Activated naive CD4-positive, alpha-beta T cell treated with anti-CD3 and anti-CD28 coated beads, Interleukin-2, amount 10 ng/mL, durations not matched to agents 7 days and 5 days (primary cell): Measurements from ENCODE around the gene MTMR8.

Experiments used
- CTCF ChIA-PET: fragments of 350-600 bp; sonication (Branson Sonifier 250); formaldehyde crosslinking; loops from one replicate; lab custom pipeline; 2021; ENCODE audit warnings: antibody characterized with exemption; lab: Charles Lee
- DNase-seq: peaks from one replicate; pipeline ENCODE4 v3.0.0-alpha.2; 2020
- H3K27ac Mint-ChIP-seq: one replicate; pipeline ENCODE4 v1.8.0; 2021; ENCODE audit warnings: mild to moderate bottlenecking, moderate library complexity, mixed read lengths
- H3K27me3 Mint-ChIP-seq: one replicate; pipeline ENCODE4 v1.8.0; 2021; ENCODE audit warnings: mild to moderate bottlenecking, mixed read lengths
- H3K36me3 Mint-ChIP-seq: one replicate; pipeline ENCODE4 v1.8.0; 2021; ENCODE audit warnings: mixed read lengths
- H3K4me1 Mint-ChIP-seq: one replicate; pipeline ENCODE4 v1.8.0; 2021; ENCODE audit warnings: mixed read lengths
- H3K4me3 Mint-ChIP-seq: one replicate; pipeline ENCODE4 v1.8.0; 2021; ENCODE audit warnings: mild to moderate bottlenecking, moderate library complexity, mixed read lengths
- H3K9me3 Mint-ChIP-seq: one replicate; pipeline ENCODE4 v1.8.0; 2021; ENCODE audit warnings: mixed read lengths

Gene MTMR8

GRCh38 chrX:64352081-64352480, 43.2 kb downstream of the MTMR8 start:
- H3K4me3 Mint-ChIP-seq = no peak overlapping the region
- H3K4me1 Mint-ChIP-seq = no peaks in the 10 kb centered on the region
- DNase-seq = no peak
- H3K27ac Mint-ChIP-seq = no peak overlapping the region
- no peaks in the 10 kb centered on the region for H3K9me3 Mint-ChIP-seq
- peaks cover 42% of the 10 kb centered on the region for H3K36me3 Mint-ChIP-seq
- CTCF ChIA-PET = no interaction called here
- H3K27me3 Mint-ChIP-seq = no peaks in the 10 kb centered on the region

GRCh38 chrX:64350521-64350920, 44.7 kb downstream of the MTMR8 start:
- CTCF ChIA-PET = no interaction called here
- H3K27ac Mint-ChIP-seq = no peak overlapping the region
- H3K36me3 Mint-ChIP-seq = peaks cover 38% of the 10 kb centered on the region
- H3K9me3 Mint-ChIP-seq = no peaks in the 10 kb centered on the region
- no peak overlapping the region for H3K4me3 Mint-ChIP-seq
- H3K4me1 Mint-ChIP-seq = no peaks in the 10 kb centered on the region
- H3K27me3 Mint-ChIP-seq = no peaks in the 10 kb centered on the region
- no peak for DNase-seq

- H3K4me1 Mint-ChIP-seq = no peaks in the 10 kb centered on the region
- H3K27me3 Mint-ChIP-seq = no peaks in the 10 kb centered on the region
- peaks cover 35% of the 10 kb centered on the region for H3K36me3 Mint-ChIP-seq
- no peaks in the 10 kb centered on the region for H3K9me3 Mint-ChIP-seq
- no peak overlapping the region for H3K4me3 Mint-ChIP-seq
- H3K27ac Mint-ChIP-seq = no peak overlapping the region
- CTCF ChIA-PET = no interaction called here
- no peak for DNase-seq
These were observed 45.2 kb downstream of the MTMR8 start for GRCh38 chrX:64350047-64350446.

GRCh38 chrX:64342811-64343210, 52.4 kb downstream of the MTMR8 start:
- Mint-ChIP-seq H3K9me3 (no peaks in the 10 kb centered on the region), H3K27me3 (no peaks in the 10 kb centered on the region), H3K4me1 (no peaks in the 10 kb centered on the region), H3K27ac (no peak overlapping the region), H3K36me3 (peaks cover 11% of the 10 kb centered on the region), H3K4me3 (no peak overlapping the region)
- no peak for DNase-seq
- CTCF ChIA-PET = no interaction called here

- no peaks in the 10 kb centered on the region for H3K9me3 Mint-ChIP-seq
- H3K4me3 Mint-ChIP-seq = no peak overlapping the region
- H3K27ac Mint-ChIP-seq = no peak overlapping the region
- no peaks in the 10 kb centered on the region for H3K27me3 Mint-ChIP-seq
- peaks cover 8% of the 10 kb centered on the region for H3K36me3 Mint-ChIP-seq
- CTCF ChIA-PET = no interaction called here
- no peaks in the 10 kb centered on the region for H3K4me1 Mint-ChIP-seq
- DNase-seq = no peak
These were observed 57.0 kb downstream of the MTMR8 start for GRCh38 chrX:64338296-64338695.

- Mint-ChIP-seq H3K9me3 (no peaks in the 10 kb centered on the region), H3K4me3 (no peak overlapping the region), H3K27me3 (no peaks in the 10 kb centered on the region), H3K36me3 (peaks cover 13% of the 10 kb centered on the region), H3K27ac (no peak overlapping the region), H3K4me1 (no peaks in the 10 kb centered on the region)
- no peak for DNase-seq
- CTCF ChIA-PET = interaction anchor here (0.7 kb wide), 2 partner anchors 15 to 128 kb away, joined by 3 read pairs; no protein-coding TSS in a partner anchor
These were observed 60.8 kb downstream of the MTMR8 start for GRCh38 chrX:64334467-64334866.

- Mint-ChIP-seq H3K27me3 (no peaks in the 10 kb centered on the region), H3K36me3 (peaks cover 25% of the 10 kb centered on the region)
- CTCF ChIA-PET = no interaction called here
These were observed 65.0 kb downstream of the MTMR8 start for GRCh38 chrX:64330284-64330683.

GRCh38 chrX:64321507-64321906, 73.7 kb downstream of the MTMR8 start:
- Mint-ChIP-seq H3K27me3 (no peaks in the 10 kb centered on the region), H3K9me3 (peaks cover 11% of the 10 kb centered on the region), H3K4me3 (no peak overlapping the region), H3K36me3 (peaks cover 49% of the 10 kb centered on the region), H3K27ac (no peak overlapping the region), H3K4me1 (no peaks in the 10 kb centered on the region)
- no peak for DNase-seq
- CTCF ChIA-PET = no interaction called here

More at GRCh38 chrX:64330284-64330683, 65.0 kb downstream of the MTMR8 start:
- no peaks in the 10 kb centered on the region for H3K4me1 Mint-ChIP-seq
- no peak overlapping the region for H3K4me3 Mint-ChIP-seq
- H3K9me3 Mint-ChIP-seq = no peaks in the 10 kb centered on the region
- DNase-seq = no peak
- H3K27ac Mint-ChIP-seq = no peak overlapping the region

GRCh38 chrX:64313624-64314023, 81.6 kb downstream of the MTMR8 start:
- no peak overlapping the region for H3K4me3 Mint-ChIP-seq

GRCh38 chrX:64306712-64307111, 88.5 kb downstream of the MTMR8 start:
- H3K4me3 Mint-ChIP-seq = no peak overlapping the region
- no peak overlapping the region for H3K27ac Mint-ChIP-seq
- H3K36me3 Mint-ChIP-seq = peaks cover 3% of the 10 kb centered on the region
- DNase-seq = no peak
- CTCF ChIA-PET = no interaction called here
- no peaks in the 10 kb centered on the region for H3K27me3 Mint-ChIP-seq
- H3K9me3 Mint-ChIP-seq = peaks cover 14% of the 10 kb centered on the region
- H3K4me1 Mint-ChIP-seq = no peaks in the 10 kb centered on the region

More at GRCh38 chrX:64313624-64314023, 81.6 kb downstream of the MTMR8 start:
- Mint-ChIP-seq H3K27ac (no peak overlapping the region), H3K27me3 (no peaks in the 10 kb centered on the region), H3K4me1 (no peaks in the 10 kb centered on the region), H3K9me3 (peaks cover 14% of the 10 kb centered on the region), H3K36me3 (peaks cover 6% of the 10 kb centered on the region)
- CTCF ChIA-PET = no interaction called here
- DNase-seq = no peak

- Mint-ChIP-seq H3K27me3 (no peaks in the 10 kb centered on the region), H3K9me3 (peaks cover 10% of the 10 kb centered on the region), H3K4me3 (no peak overlapping the region), H3K4me1 (no peaks in the 10 kb centered on the region), H3K27ac (no peak overlapping the region), H3K36me3 (no peaks in the 10 kb centered on the region)
- CTCF ChIA-PET = no interaction called here
- DNase-seq = no peak
These were observed 104.1 kb downstream of the MTMR8 start for GRCh38 chrX:64291123-64291522.

GRCh38 chrX:64265265-64265664, 130.0 kb downstream of the MTMR8 start:
- no peak overlapping the region for H3K4me3 Mint-ChIP-seq
- H3K36me3 Mint-ChIP-seq = peaks cover under 1% of the 10 kb centered on the region
- DNase-seq = no peak
- peaks cover 3% of the 10 kb centered on the region for H3K9me3 Mint-ChIP-seq
- CTCF ChIA-PET = no interaction called here
- no peaks in the 10 kb centered on the region for H3K4me1 Mint-ChIP-seq
- no peak overlapping the region for H3K27ac Mint-ChIP-seq
- H3K27me3 Mint-ChIP-seq = no peaks in the 10 kb centered on the region

- no peak within 1 kb of the TSS for H3K27ac Mint-ChIP-seq
- H3K4me1 Mint-ChIP-seq = no peaks in the 10 kb centered on the region
- CTCF ChIA-PET = no interaction called here
- H3K36me3 Mint-ChIP-seq = no peaks in the 10 kb centered on the region
- no peak within 1 kb of the TSS for H3K4me3 Mint-ChIP-seq
- H3K27me3 Mint-ChIP-seq = no peaks in the 10 kb centered on the region
- H3K9me3 Mint-ChIP-seq = peaks cover 4% of the 10 kb centered on the region
- DNase-seq = no peak
These were observed 164.9 kb downstream of the MTMR8 start, which contains the start of gene ASB12 for GRCh38 chrX:64230123-64230970. ASB12 (minus strand) TSS chrX:64230607; CDS start chrX:64225650, 4,957 bp downstream.

GRCh38 chrX:64229154-64229553, 166.1 kb downstream of the MTMR8 start:
- no peaks in the 10 kb centered on the region for H3K27me3 Mint-ChIP-seq
- no peak overlapping the region for H3K4me3 Mint-ChIP-seq
- H3K36me3 Mint-ChIP-seq = no peaks in the 10 kb centered on the region
- CTCF ChIA-PET = no interaction called here
- H3K27ac Mint-ChIP-seq = no peak overlapping the region
- no peaks in the 10 kb centered on the region for H3K4me1 Mint-ChIP-seq
- no peak for DNase-seq
- peaks cover 4% of the 10 kb centered on the region for H3K9me3 Mint-ChIP-seq
